A549 (cell line): ENCODE data around the gene SASH1.

Experiments used
- CBX2 ChIP-seq: fragments of 200-600 bp; sonication (generic); IDR thresholded peaks from 2 replicates; pipeline ENCODE4 v1.6.1; 2016; ENCODE audit warnings: low read depth, mild to moderate bottlenecking, borderline replicate concordance
- CTCF ChIP-seq: fragments of >200 bp; sonication (Bioruptor Twin); formaldehyde crosslinking; IDR thresholded peaks from 3 replicates; pipeline ENCODE4 v1.5.1; 2016
- ELK1 ChIP-seq: fragments of 150-350 bp; IDR thresholded peaks from 2 replicates; pipeline ENCODE4 v1.6.1; 2014; ENCODE audit warnings: low read depth, mild to moderate bottlenecking, low read length
- EP300 ChIP-seq, 2 experiments: fragments of >200 bp; sonication (Bioruptor Twin); formaldehyde crosslinking; IDR thresholded peaks; 2 replicates in 1 of 2; 3 replicates in 1 of 2; pipeline ENCODE4 v1.6.1; 2016 to 2017
- JUN ChIP-seq, 2 experiments: fragments of >200 bp; sonication (Bioruptor Twin); formaldehyde crosslinking; IDR thresholded peaks; 2 replicates in 1 of 2; 3 replicates in 1 of 2; pipeline ENCODE4 v1.6.1; 2016 to 2017
- MAFK ChIP-seq: fragments of 450-650 bp; IDR thresholded peaks from 2 replicates; pipeline ENCODE4 v1.6.1; 2014; ENCODE audit not compliant: partially characterized antibody
- POLR2A ChIP-seq: IDR thresholded peaks from 2 replicates; pipeline ENCODE4 v1.6.1; 2012; ENCODE audit warnings: mild to moderate bottlenecking, low read length
- RCOR1 ChIP-seq: fragments of 150-350 bp; IDR thresholded peaks from 2 replicates; pipeline ENCODE4 v1.6.1; 2014; ENCODE audit warnings: antibody characterized with exemption, low read length, low read depth
- RFX5 ChIP-seq: fragments of 450-650 bp; IDR thresholded peaks from 2 replicates; pipeline ENCODE4 v1.7.1; 2014; ENCODE audit warnings: antibody characterized with exemption, mild to moderate bottlenecking, moderate library complexity
- SREBF2 ChIP-seq: fragments of 450-650 bp; IDR thresholded peaks from 2 replicates; pipeline ENCODE4 v1.6.1; 2014; ENCODE audit warnings: mild to moderate bottlenecking, moderate library complexity
- TFCP2L1 ChIP-seq: fragments of 250-450 bp; sonication (Bioruptor Pico); IDR thresholded peaks from 2 replicates; pipeline ENCODE4 v1.5.0; 2021; ENCODE audit warnings: mild to moderate bottlenecking
- TF ChIP-seq, protein P1 (sequence below): IDR thresholded peaks from 2 replicates; pipeline ENCODE4 v1.6.1; 2012

DNA sequence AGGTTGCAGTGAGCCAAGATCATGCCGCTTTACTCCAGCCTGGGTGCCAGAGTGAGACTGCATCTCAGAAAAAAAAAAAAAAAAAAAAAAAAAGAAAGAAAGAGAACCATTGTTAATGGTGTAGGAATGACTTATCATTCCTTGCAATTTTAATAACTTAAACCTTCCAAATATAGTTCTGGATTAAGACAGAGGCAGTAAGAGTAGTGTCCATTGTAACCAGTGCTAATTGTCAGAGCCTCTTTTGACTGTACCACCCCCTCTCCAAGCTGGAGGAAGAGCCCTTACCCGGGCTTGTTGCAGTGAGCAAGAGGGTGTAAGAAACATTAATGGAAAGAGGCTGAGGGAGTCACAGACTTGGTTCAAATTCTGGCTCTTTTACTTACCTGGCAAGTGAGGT is 53.8 kb downstream of the SASH1 start:
- TF ChIP-seq CTCF, result no peak
- TF ChIP-seq SREBF2, result no peak
- no peak for TF ChIP-seq CBX2
- no peak for TF ChIP-seq JUN (IDR thresholded peaks at IDR 0.05)
- TF ChIP-seq ELK1, result no peak
- no peak for TF ChIP-seq POLR2A
- TF ChIP-seq EP300 (IDR thresholded peaks at IDR 0.05), result no peak
- TF ChIP-seq, protein P1, sequence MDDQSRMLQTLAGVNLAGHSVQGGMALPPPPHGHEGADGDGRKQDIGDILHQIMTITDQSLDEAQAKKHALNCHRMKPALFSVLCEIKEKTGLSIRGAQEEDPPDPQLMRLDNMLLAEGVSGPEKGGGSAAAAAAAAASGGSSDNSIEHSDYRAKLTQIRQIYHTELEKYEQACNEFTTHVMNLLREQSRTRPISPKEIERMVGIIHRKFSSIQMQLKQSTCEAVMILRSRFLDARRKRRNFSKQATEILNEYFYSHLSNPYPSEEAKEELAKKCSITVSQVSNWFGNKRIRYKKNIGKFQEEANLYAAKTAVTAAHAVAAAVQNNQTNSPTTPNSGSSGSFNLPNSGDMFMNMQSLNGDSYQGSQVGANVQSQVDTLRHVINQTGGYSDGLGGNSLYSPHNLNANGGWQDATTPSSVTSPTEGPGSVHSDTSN, result no peak
- TF ChIP-seq RCOR1, result no peak
- no peak for TF ChIP-seq TFCP2L1 (CRISPR knock-in tag)
- TF ChIP-seq RFX5, result no peak
- no peak for TF ChIP-seq MAFK
